ENCODE data around the gene ARHGAP25. TPM values are rescaled to one million over a fixed set of nuclear protein-coding genes. Genes with fewer than 3 reads are reported as not detected.

The ARHGAP25 gene
- total and polyA plus RNA-seq, 2 of the 4 experiments (the other 2 are of a cell fraction) = 0.29 to 0.36 TPM

GRCh38 chr2:68776124-68776523 is 41.5 kb downstream of the ARHGAP25 start:
- TF ChIP-seq RAD21 (IDR thresholded peaks at IDR 0.05; ENCODE audit: low read length) (peak; percentile 11; the same call in 1 of the 2 replicates), CTCF (conservative IDR thresholded peaks at IDR 0.05; ENCODE audit: low read depth, low read length) (peak; percentile 15; the same call in 1 of the 2 replicates), ELK1 (IDR thresholded peaks at IDR 0.05; ENCODE audit: borderline replicate concordance, low read depth, low read length) (no peak)
- intact Hi-C loops (cut with micrococcal nuclease) = no loop called here
- Histone ChIP-seq H3K4ac (ENCODE audit: low read depth, low read length) (peak overlapping the region; percentile 71), H4K20me1 (ENCODE audit: insufficient read depth, low read length) (no peaks in the 10 kb centered on the region), H3K4me2 (ENCODE audit: low read depth, low read length) (no peak overlapping the region), H4K91ac (ENCODE audit: insufficient read depth, low read depth, low read length) (peak overlapping the region; percentile 66; the same call in 1 of the 2 replicates), H2AFZ (replicated peaks; ENCODE audit: low read length, poor library complexity) (peak overlapping the region; percentile 77), H3K23ac (ENCODE audit: low read depth, low read length) (no peak overlapping the region), H3K9me3 (ENCODE audit: control insufficient read depth, insufficient read depth, low read length) (no peaks in the 10 kb centered on the region), H3K79me1 (ENCODE audit: low read depth in 1 of 2, low read length in 2 of 2) (no peaks in the 10 kb centered on the region), H3K9me1 (ENCODE audit: insufficient read depth, low read length) (peaks cover 10% of the 10 kb centered on the region), H2AK5ac (ENCODE audit: low read depth, low read length) (peak overlapping the region; percentile 93), H2BK15ac (ENCODE audit: low read depth, low read length) (peak overlapping the region; percentile 65), H2BK20ac (ENCODE audit: low read depth, low read length) (peak overlapping the region; percentile 85), H3K9ac (ENCODE audit: low read depth, low read length) (no peak overlapping the region), H3K27ac (ENCODE audit: insufficient read depth, low read length) (peak overlapping the region; percentile 60; the same call in 1 of the 2 replicates), H3K4me3 (ENCODE audit: insufficient read depth, low read depth, low read length) (no peak overlapping the region), H4K8ac (ENCODE audit: low read depth in 2 of 2, low read length in 2 of 2) (peak overlapping the region in 1 of 2 experiments; percentile 56; a peak in 1 of 4 replicates), H2BK120ac (ENCODE audit: low read depth, low read length) (peak overlapping the region; percentile 70), H2BK5ac (ENCODE audit: low read depth, low read length, poor library complexity, severe bottlenecking) (peak overlapping the region; percentile 42), H3K56ac (ENCODE audit: extremely low read depth, insufficient read depth, low read length) (no peak overlapping the region), H3K14ac (replicated peaks; ENCODE audit: low read depth, low read length) (peak overlapping the region; percentile 34), H2AK9ac (replicated peaks; ENCODE audit: low read depth, low read length, poor library complexity) (no peak overlapping the region), H3K27me3 (ENCODE audit: control insufficient read depth, insufficient read depth, low read length) (no peaks in the 10 kb centered on the region; the same call in 1 of the 2 replicates), H3K4me1 (ENCODE audit: control insufficient read depth, insufficient read depth, low read length) (peaks cover 8% of the 10 kb centered on the region), H3K18ac (ENCODE audit: low read depth, low read length) (peak overlapping the region; percentile 89), H4K5ac (ENCODE audit: low read depth, low read length) (peak overlapping the region; percentile 76), H3K36me3 (ENCODE audit: control insufficient read depth, insufficient read depth, low read length) (no peaks in the 10 kb centered on the region)
- in situ Hi-C loops (cut with MboI; ENCODE audit: low sequenced_read_pairs) = no loop called here
- DNase-seq = no peak
- no TSS peak for BruUV-seq (replicated peaks)
- POLR2A ChIA-PET (ENCODE audit: unreplicated experiment) = no interaction called here
- CTCF ChIA-PET = interaction anchor here (0.7 to 1.4 kb wide), 6 partner anchors 24 to 149 kb away, joined by 3 to 5 read pairs (median 3); no protein-coding TSS in a partner anchor
- ATAC-seq (ENCODE audit: low read depth) = peak; percentile 64
- dilution Hi-C loops (cut with HindIII; ENCODE audit: low sequenced_read_pairs, unreplicated experiment) = no loop called here
- WGBS, 2 experiments (ENCODE audit: extremely low coverage in 2 of 2, insufficient read length in 1 of 2) = 93% methylated on average over 2 of the region's 2 CpGs; no CpG with 5 or more reads in 1 of the 2 experiments
